Activated naive CD8-positive, alpha-beta T cell treated with anti-CD3 and anti-CD28 coated beads, Interleukin-2, amount 10 ng/mL, durations not matched to agents 7 days and 5 days (primary cell): ENCODE results near the gene TMEM150B. TPM values are rescaled to one million over a fixed set of nuclear protein-coding genes. Genes with fewer than 3 reads are reported as not detected.
"Not testable (repeated sequence)": the region's sequence is repeated elsewhere in the genome, so short reads cannot be mapped to it uniquely, and the experiment has no call there.

ENCODE experiments used
- ATAC-seq: fragments of 150-1000 bp; cut with Tn5 transposase; one replicate; pipeline ENCODE4 v1.10.0; 2021; ENCODE audit warnings: low read depth, moderate library complexity
- POLR2A ChIA-PET: fragments of 350-600 bp; sonication (Branson Sonifier 250); formaldehyde crosslinking; loops from one replicate; lab custom pipeline; 2021; ENCODE audit warnings: antibody characterized with exemption; lab: Charles Lee
- DNase-seq: peaks from one replicate; pipeline ENCODE4 v3.0.0; 2021
- H3K27ac Mint-ChIP-seq: one replicate; pipeline ENCODE4 v1.8.0; 2022; ENCODE audit warnings: mild to moderate bottlenecking, mixed read lengths
- H3K27me3 Mint-ChIP-seq: one replicate; pipeline ENCODE4 v1.8.0; 2022; ENCODE audit warnings: mild to moderate bottlenecking, moderate library complexity, mixed read lengths
- H3K36me3 Mint-ChIP-seq: one replicate; pipeline ENCODE4 v1.8.0; 2021; ENCODE audit warnings: mild to moderate bottlenecking, mixed read lengths
- H3K4me1 Mint-ChIP-seq: one replicate; pipeline ENCODE4 v1.8.0; 2021; ENCODE audit warnings: mixed read lengths
- H3K4me3 Mint-ChIP-seq: one replicate; pipeline ENCODE4 v1.8.0; 2022; ENCODE audit warnings: mild to moderate bottlenecking, moderate library complexity, mixed read lengths
- H3K9me3 Mint-ChIP-seq: one replicate; pipeline ENCODE4 v1.8.0; 2021; ENCODE audit warnings: mixed read lengths
- total RNA-seq, 2 experiments: library from RNA; stranded (reverse); gene quantifications; one replicate each; pipeline ENCODE4 v1.2.3, GENCODE V29; 2021

TMEM150B gene
- total RNA-seq, 2 experiments from 2014 or later: 0.51 to 1.1 TPM

DNA sequence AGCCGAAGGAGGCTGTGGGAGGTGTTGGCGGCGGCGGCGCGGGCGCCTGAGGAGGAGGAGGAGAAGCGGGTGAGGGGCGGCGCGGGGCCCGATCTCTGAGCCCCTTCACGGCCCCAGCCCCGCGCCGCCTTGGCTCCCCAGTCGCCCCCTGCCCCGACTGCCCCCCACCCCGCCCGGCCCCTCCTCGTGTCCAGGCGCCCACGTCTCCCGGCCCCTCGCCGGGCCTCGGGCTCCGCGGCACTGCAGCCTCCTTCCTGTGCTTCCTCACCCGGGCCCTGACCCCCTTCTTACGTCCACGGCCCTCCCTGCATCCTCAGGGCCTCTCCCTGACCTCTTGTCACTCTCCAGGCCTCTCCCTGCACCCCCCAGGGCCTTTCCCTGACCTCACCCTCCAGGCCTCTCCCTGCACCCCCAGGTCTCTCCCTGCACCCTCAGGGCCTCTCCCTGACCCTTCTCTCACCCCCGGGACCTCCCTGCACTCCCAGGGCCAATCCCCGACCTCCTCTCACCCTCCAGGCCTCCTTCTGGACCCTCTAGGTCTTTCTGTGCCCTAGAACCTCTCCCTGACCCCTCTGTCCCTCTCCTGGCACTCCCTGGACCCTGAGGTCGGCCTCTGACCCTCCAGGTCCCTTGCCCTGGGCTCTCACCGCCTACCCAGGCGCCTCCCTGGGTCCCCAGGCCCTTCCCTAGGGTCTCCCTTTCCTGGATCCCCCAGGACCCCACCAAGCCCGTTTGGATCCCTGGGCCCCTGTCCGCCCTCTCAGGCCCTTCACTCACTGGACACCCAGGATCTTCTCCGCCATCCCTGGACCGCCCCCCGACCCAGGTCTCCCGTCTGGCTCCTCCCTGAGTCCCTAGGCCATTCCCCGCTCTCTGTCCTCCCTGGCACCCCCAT, 15.0 kb upstream of the TMEM150B start:
- peak overlapping the region; percentile 98 for H3K27ac Mint-ChIP-seq
- H3K4me1 Mint-ChIP-seq: peaks cover 14% of the 10 kb centered on the region
- ATAC-seq (no peak), DNase-seq (no peak)
- peaks cover 7% of the 10 kb centered on the region for H3K36me3 Mint-ChIP-seq
- POLR2A ChIA-PET: interaction anchor here (0.6 to 2.4 kb wide), 25 partner anchors 8 to 285 kb away, joined by 3 to 28 read pairs (median 6); partner anchors contain the start of genes COX6B2, HSPBP1, ISOC2 and NAT14
- no peaks in the 10 kb centered on the region for H3K9me3 Mint-ChIP-seq
- H3K27me3 Mint-ChIP-seq: peaks cover 15% of the 10 kb centered on the region
- H3K4me3 Mint-ChIP-seq: peak overlapping the region; percentile 97

DNA sequence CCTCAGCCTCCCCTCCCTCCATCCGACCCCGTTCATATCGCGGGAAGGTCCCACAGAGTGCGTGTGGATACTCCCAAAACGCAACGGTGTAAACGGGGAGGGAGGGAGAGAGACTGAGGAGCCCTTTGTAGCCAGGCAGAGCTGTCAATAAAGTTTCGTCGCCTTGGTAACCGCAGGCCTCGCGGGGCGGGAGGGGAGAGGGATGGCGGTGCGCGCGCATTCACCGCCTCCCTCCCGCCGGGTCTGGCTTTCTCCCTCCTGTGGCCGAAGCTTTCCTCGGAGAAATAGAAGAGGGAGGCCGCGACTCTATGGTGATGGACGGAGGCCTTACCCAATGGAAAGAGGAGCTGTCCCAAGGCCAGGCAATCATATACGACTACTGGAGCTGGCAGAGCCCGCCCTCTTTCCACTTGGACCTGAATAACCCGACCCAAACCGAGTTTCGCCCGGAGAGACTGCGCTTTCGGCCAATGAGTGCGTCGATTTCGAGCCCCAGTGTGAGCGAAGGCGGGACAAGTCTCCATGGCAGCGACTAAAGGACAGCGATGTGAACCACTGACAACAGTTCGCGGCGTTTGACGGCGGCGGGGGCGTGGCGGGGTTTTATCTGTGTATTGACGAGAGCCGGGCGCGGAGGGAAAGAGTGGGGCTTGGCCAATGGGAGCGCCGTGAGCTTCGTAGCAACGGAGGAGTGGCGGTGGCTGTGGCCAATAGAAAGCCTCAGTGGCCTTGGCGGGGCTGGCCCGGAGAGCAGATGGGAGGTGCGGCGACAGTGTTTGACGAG, 14.2 kb upstream of the TMEM150B start, which contains the start of gene KMT5C:
Gene KMT5C (plus strand): TSS at position 772 of the 784 bp plus-strand sequence. CDS start 2,061 bp downstream, outside the sequence.
- peak; percentile 87 for ATAC-seq
- no peaks in the 10 kb centered on the region for H3K9me3 Mint-ChIP-seq
- peaks cover 16% of the 10 kb centered on the region for H3K27me3 Mint-ChIP-seq
- POLR2A ChIA-PET: interaction anchor here (0.5 to 2.4 kb wide), 30 partner anchors 9 to 1968 kb away, joined by 3 to 28 read pairs (median 4); partner anchors contain the start of genes COX6B2, FIZ1, HSPBP1 and ISOC2
- H3K4me3 Mint-ChIP-seq: peak within 1 kb of the TSS; percentile 97
- H3K27ac Mint-ChIP-seq: peak within 1 kb of the TSS; percentile 98
- H3K4me1 Mint-ChIP-seq: peaks cover 14% of the 10 kb centered on the region
- peaks cover 7% of the 10 kb centered on the region for H3K36me3 Mint-ChIP-seq
- peak; percentile 99 for DNase-seq

DNA sequence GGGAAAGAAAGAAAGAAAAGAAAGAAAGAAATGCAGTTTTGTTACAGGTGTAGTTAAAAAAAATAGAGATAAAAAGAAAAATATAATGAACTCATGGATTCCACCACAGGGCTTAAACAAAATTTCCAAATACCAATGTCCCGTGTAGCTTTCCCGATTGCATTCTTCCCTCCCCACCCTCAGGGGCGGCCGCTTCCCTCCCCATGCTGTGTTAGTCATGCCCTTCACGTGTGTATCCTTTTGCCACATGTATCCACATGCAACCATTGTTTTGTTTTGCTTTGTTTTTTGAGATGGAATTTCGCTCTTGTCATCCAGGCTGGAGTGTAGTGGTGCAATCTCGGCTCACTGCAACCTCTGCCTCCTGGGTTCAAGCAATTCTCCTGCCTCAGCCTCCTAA, 11.0 kb upstream of the TMEM150B start:
- POLR2A ChIA-PET: no interaction called here
- no peaks in the 10 kb centered on the region for H3K36me3 Mint-ChIP-seq
- ATAC-seq (no peak), DNase-seq (no peak)
- no peaks in the 10 kb centered on the region for H3K9me3 Mint-ChIP-seq
- peaks cover 17% of the 10 kb centered on the region for H3K27me3 Mint-ChIP-seq
- H3K27ac Mint-ChIP-seq: no peak overlapping the region
- no peak overlapping the region for H3K4me3 Mint-ChIP-seq
- peaks cover 11% of the 10 kb centered on the region for H3K4me1 Mint-ChIP-seq

DNA sequence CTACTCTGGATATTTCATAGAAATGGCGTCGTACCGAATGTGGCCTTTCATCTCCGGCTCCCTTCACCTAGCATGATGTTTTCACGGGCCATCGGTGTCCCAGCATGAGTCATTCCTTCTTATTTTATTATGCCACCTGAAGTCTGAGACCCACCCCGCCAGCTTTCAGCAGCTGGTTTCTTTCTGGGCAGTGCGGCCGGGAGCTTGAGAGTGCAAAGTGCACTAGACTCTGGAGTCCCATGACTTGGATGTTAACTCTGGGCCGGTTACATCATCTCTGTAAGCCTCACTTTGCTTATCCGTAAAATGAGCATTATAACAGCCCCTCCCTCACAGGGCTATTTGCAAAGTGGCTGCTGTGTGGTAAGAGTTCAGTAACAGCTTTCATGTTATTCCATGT, 8.7 kb upstream of the TMEM150B start:
- Mint-ChIP-seq H3K27ac (no peak overlapping the region), H3K4me1 (peaks cover 5% of the 10 kb centered on the region), H3K9me3 (no peaks in the 10 kb centered on the region), H3K4me3 (no peak overlapping the region), H3K27me3 (peaks cover 20% of the 10 kb centered on the region), H3K36me3 (no peaks in the 10 kb centered on the region)
- POLR2A ChIA-PET: no interaction called here
- DNase-seq: no peak
- ATAC-seq: no peak

DNA sequence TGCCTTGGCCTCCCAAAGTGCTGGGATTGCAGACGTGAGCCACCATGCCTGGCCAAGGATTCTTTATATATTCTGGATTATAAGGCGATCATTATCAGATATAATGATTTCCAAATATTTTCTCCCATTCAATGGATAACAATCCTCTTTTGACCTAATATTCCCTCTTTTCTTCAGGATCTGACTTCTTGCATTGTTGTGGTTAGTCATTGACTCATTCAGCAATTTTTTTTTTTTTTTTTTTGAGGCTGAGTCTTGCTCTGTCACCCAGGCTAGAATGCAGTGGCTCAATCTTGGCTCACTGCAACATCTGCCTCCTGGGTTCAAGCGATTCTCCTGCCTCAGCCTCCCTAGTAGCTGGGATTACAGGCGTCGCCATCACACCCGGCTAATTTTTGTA, 4.7 kb upstream of the TMEM150B start:
- DNase-seq, H3K9me3 Mint-ChIP-seq, H3K27ac Mint-ChIP-seq, ATAC-seq, H3K36me3 Mint-ChIP-seq, H3K4me3 Mint-ChIP-seq, H3K27me3 Mint-ChIP-seq, H3K4me1 Mint-ChIP-seq: not testable (repeated sequence)
- POLR2A ChIA-PET: interaction anchor here (0.6 kb wide), 1 partner anchor 12 kb away, joined by 6 read pairs; no protein-coding TSS in a partner anchor

DNA sequence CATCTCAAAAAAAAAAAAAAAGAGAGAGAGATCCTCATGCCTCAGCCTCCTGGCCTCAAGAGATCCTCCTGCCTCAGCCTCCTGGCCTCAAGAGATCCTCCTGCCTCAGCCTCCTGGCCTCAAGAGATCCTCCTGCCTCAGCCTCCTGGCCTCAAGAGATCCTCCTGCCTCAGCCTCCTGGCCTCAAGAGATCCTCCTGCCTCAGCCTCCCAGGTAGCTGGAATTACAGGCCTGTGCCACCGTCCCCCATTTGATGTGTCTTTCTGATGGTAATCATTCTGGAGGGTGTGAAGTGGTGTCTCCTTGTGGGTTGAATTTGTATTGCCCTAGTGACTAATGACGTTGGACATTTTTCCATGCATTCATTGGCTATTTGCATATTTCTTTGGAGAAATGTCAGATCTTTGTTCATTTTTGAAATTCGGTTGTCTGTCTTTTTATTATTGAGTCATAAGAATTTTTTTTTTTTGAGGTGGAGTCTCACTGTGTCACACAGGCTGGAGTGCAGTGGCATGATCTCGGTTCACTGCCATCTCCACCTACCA, 3.7 kb upstream of the TMEM150B start:
- POLR2A ChIA-PET, H3K9me3 Mint-ChIP-seq, DNase-seq, H3K4me3 Mint-ChIP-seq, H3K27me3 Mint-ChIP-seq, H3K27ac Mint-ChIP-seq, ATAC-seq, H3K4me1 Mint-ChIP-seq, H3K36me3 Mint-ChIP-seq: not testable (repeated sequence)

DNA sequence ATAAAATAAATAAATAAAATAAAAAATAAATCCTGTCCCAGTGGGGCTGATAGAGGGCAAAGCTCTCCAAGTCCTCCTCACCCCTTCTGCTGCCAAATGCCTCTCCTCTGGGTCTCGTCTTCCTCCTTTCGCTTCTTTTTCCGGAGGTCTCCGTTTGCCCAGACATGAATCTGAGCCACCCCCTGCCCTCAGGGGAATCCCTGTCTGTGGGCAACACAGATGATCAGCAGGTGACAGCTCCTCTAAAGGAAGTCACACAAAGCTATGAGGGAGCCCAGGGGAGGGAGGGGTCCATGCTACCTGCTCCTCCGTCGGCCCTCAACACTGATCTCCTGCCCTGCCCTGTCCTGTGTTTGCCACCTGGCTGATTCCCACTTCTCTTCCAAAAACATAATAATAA, 479 bp downstream of the TMEM150B start:
- Mint-ChIP-seq H3K4me3 (no peak overlapping the region), H3K4me1 (peaks cover 9% of the 10 kb centered on the region), H3K27me3 (peaks cover 21% of the 10 kb centered on the region), H3K36me3 (no peaks in the 10 kb centered on the region), H3K9me3 (no peaks in the 10 kb centered on the region), H3K27ac (no peak overlapping the region)
- POLR2A ChIA-PET: interaction anchor here (1.0 to 1.6 kb wide), 2 partner anchors 14 to 23 kb away, joined by 3 to 8 read pairs; partner anchors contain the start of gene KMT5C
- ATAC-seq (no peak), DNase-seq (no peak)

DNA sequence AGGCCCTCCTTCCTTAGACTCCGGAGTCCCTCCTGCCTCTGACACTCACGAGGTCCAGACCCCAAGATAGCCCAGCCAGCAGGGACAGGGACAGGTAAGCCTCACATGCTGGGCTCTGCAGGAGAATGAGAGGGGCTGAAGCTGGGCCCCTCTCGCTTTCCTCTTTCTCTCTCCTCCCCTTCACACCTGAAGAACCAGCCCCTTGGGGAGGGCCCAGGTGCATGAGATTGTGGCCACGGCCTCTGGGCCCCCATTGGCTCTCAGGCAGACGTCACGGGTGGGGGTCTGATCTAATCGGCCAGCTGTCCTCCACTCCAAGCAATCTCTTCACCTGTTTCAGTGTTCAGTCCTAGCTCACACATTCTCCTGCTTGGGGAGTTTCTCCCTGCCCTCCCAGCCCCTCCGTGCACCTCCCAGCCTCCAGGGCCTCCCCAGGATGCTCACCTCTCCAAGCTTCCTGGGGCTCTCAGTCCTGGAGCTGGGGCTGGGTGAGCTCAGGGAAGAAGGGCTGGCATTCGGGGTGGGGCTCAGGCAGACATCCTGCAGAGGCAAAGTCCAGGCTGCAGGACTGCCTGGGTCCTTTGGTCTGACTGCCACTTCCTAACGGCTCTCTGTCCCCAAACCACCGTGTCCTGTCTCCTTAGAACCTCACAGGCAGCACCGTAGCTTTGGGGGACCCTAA, 2.8 kb downstream of the TMEM150B start:
- POLR2A ChIA-PET: interaction anchor here (1.3 kb wide), 1 partner anchor 21 kb away, joined by 5 read pairs; no protein-coding TSS in a partner anchor
- H3K9me3 Mint-ChIP-seq: no peaks in the 10 kb centered on the region
- DNase-seq (no peak), ATAC-seq (no peak)
- H3K27ac Mint-ChIP-seq: no peak overlapping the region
- H3K36me3 Mint-ChIP-seq: no peaks in the 10 kb centered on the region
- H3K27me3 Mint-ChIP-seq: peaks cover 15% of the 10 kb centered on the region
- H3K4me1 Mint-ChIP-seq: peaks cover 9% of the 10 kb centered on the region
- no peak overlapping the region for H3K4me3 Mint-ChIP-seq

DNA sequence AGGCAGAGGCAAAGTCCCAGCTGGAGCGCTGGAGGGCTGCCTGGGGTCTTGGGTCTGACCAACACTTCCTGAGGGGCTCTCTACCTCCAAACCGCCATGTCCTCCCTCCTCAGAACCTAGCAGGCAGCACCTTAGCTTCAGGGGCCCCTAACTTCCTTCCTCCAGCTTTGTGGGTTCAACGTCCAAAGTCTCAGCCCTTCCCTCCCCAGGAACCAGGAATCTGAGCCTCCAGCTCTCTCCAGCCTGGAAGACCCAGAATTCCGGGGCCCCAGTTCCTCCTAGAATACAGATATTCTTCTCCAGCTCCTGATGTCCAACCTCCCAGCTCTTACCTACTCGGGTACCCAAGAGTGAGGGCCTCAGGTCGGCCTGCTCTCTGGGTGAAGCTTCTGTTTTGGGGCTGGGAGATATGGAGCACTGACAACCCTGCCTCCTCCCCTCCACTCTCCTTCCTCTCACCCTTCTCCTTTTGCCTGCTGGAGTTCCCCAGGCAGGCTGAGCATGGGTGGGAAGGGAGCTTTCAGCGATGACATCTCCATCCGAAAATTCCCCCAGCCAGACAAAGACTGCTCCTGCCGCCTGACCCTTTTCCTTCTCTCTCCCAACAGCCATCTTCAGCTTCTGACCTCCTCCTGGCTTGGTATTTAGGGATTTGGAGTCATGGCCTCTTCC, 3.5 kb downstream of the TMEM150B start:
- peaks cover 15% of the 10 kb centered on the region for H3K27me3 Mint-ChIP-seq
- no peak overlapping the region for H3K4me3 Mint-ChIP-seq
- peaks cover 9% of the 10 kb centered on the region for H3K4me1 Mint-ChIP-seq
- no peak overlapping the region for H3K27ac Mint-ChIP-seq
- ATAC-seq (no peak), DNase-seq (no peak)
- no peaks in the 10 kb centered on the region for H3K9me3 Mint-ChIP-seq
- H3K36me3 Mint-ChIP-seq: no peaks in the 10 kb centered on the region
- POLR2A ChIA-PET: no interaction called here

DNA sequence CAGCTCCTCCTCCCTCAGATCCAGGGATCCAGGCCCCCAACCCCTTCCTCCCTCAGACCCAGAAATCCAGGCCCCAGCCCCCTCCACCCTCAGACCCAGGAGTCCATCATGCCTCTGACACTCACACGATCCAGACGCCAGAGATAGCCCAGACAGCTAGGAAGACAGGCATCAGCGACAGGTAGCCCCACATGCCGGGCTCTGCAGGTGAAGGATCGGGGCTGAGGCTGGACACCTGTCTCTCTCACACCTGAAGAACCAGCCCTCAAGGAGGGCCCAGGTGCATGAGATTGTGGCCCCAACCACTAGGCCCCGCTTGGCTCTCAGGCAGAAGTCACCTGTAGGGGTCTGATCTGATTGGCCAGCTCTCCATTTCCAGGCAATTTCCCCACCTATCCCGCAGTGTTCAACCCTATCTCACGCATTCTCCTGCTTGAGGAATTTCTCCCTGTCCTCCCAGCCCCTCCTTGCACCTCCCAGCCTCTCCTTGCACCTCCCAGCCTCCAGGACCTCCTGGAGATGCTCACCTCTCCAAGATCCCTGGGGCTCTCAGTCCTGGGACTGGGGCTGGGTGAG, 4.2 kb downstream of the TMEM150B start:
- H3K27ac Mint-ChIP-seq: no peak overlapping the region
- H3K4me1 Mint-ChIP-seq: peaks cover 9% of the 10 kb centered on the region
- POLR2A ChIA-PET: no interaction called here
- H3K4me3 Mint-ChIP-seq: no peak overlapping the region
- ATAC-seq: no peak
- no peaks in the 10 kb centered on the region for H3K9me3 Mint-ChIP-seq
- DNase-seq: no peak
- peaks cover 15% of the 10 kb centered on the region for H3K27me3 Mint-ChIP-seq
- no peaks in the 10 kb centered on the region for H3K36me3 Mint-ChIP-seq

DNA sequence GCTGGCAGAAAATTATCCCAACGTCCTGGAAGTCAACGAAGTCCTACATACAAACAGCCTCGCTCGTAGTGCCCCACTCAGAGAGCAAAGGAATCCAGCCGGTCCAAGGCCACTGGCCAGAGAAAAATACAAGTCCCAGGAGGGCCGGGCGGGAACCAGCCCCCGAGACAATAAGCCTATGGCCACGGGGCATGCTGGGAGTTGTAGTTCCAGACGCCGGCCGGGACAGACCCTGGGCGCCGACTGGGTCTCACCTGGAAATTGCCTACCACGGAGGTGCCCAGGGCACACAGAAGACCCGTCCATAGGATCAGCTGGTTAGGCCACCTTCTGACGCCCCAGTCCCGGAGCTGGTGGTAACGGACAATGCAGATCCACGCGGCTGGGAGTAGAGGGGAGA, 5.4 kb downstream of the TMEM150B start:
- H3K4me3 Mint-ChIP-seq: no peak overlapping the region
- DNase-seq (no peak), ATAC-seq (no peak)
- POLR2A ChIA-PET: no interaction called here
- no peak overlapping the region for H3K27ac Mint-ChIP-seq
- H3K36me3 Mint-ChIP-seq: no peaks in the 10 kb centered on the region
- peaks cover 15% of the 10 kb centered on the region for H3K27me3 Mint-ChIP-seq
- H3K4me1 Mint-ChIP-seq: peaks cover 6% of the 10 kb centered on the region
- H3K9me3 Mint-ChIP-seq: no peaks in the 10 kb centered on the region

DNA sequence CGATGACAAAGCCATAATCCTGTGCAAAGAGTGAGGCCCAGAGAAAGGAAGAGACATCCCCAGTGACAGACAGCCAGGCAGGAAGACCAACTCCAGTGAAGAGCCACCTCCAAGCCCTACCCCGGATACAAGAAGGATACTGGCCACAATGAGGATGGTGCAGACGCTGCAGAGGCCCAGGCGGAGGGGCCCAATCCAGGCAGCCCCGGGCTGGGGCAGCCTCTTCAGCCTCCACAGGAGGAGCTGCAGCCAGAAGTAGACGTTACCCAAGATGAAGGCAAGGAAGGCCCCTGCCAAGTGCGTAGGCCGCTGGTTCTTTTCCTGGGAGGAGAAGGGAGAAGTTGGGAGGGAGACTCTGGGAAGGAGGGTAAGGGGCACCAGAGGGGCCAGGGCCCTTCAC, 8.5 kb downstream of the TMEM150B start:
- no peaks in the 10 kb centered on the region for H3K9me3 Mint-ChIP-seq
- ATAC-seq (no peak), DNase-seq (no peak)
- H3K36me3 Mint-ChIP-seq: no peaks in the 10 kb centered on the region
- H3K4me3 Mint-ChIP-seq: no peak overlapping the region
- peaks cover 7% of the 10 kb centered on the region for H3K27me3 Mint-ChIP-seq
- POLR2A ChIA-PET: no interaction called here
- H3K4me1 Mint-ChIP-seq: peaks cover 5% of the 10 kb centered on the region
- H3K27ac Mint-ChIP-seq: no peak overlapping the region
